ENCODE results near the gene PLEKHM1. TPM values are rescaled to one million over a fixed set of nuclear protein-coding genes. Genes with fewer than 3 reads are reported as not detected.

Gene PLEKHM1
- total RNA-seq, 1 donor from 2014 or later, result 41.7 TPM

GRCh38 chr17:45398800-45399199 is 91.7 kb downstream of the PLEKHM1 start:
- no peak for DNase-seq (ENCODE audit: extremely low spot score, unreplicated experiment)

GRCh38 chr17:45397796-45398195 is 92.7 kb downstream of the PLEKHM1 start:
- Mint-ChIP-seq H3K4me3 (ENCODE audit: unreplicated experiment) (no peak overlapping the region), H3K27ac (ENCODE audit: unreplicated experiment) (no peak overlapping the region), H3K27me3 (ENCODE audit: unreplicated experiment) (peaks cover 10% of the 10 kb centered on the region), H3K4me1 (ENCODE audit: unreplicated experiment) (peaks cover 3% of the 10 kb centered on the region), H3K9me3 (ENCODE audit: unreplicated experiment) (no peaks in the 10 kb centered on the region), H3K36me3 (ENCODE audit: unreplicated experiment) (no peaks in the 10 kb centered on the region)
- TF ChIP-seq CTCF (IDR thresholded peaks at IDR 0.05), result no peak
- no peak for DNase-seq (ENCODE audit: extremely low spot score, unreplicated experiment)

More at GRCh38 chr17:45398800-45399199, 91.7 kb downstream of the PLEKHM1 start:
- peaks cover 10% of the 10 kb centered on the region for H3K27me3 Mint-ChIP-seq (ENCODE audit: unreplicated experiment)
- no peak overlapping the region for H3K4me3 Mint-ChIP-seq (ENCODE audit: unreplicated experiment)
- no peaks in the 10 kb centered on the region for H3K9me3 Mint-ChIP-seq (ENCODE audit: unreplicated experiment)
- TF ChIP-seq CTCF (IDR thresholded peaks at IDR 0.05), result no peak
- no peak overlapping the region for H3K27ac Mint-ChIP-seq (ENCODE audit: unreplicated experiment)
- no peaks in the 10 kb centered on the region for H3K36me3 Mint-ChIP-seq (ENCODE audit: unreplicated experiment)
- H3K4me1 Mint-ChIP-seq (ENCODE audit: unreplicated experiment), result peaks cover 3% of the 10 kb centered on the region

- Mint-ChIP-seq H3K36me3 (ENCODE audit: unreplicated experiment) (no peaks in the 10 kb centered on the region), H3K27me3 (ENCODE audit: unreplicated experiment) (peaks cover 9% of the 10 kb centered on the region), H3K4me3 (ENCODE audit: unreplicated experiment) (no peak overlapping the region), H3K9me3 (ENCODE audit: unreplicated experiment) (no peaks in the 10 kb centered on the region), H3K4me1 (ENCODE audit: unreplicated experiment) (peaks cover 3% of the 10 kb centered on the region), H3K27ac (ENCODE audit: unreplicated experiment) (no peak overlapping the region)
- DNase-seq (ENCODE audit: extremely low spot score, unreplicated experiment), result no peak
- no peak for TF ChIP-seq CTCF (IDR thresholded peaks at IDR 0.05)
Measured at GRCh38 chr17:45396496-45397205, 93.9 kb downstream of the PLEKHM1 start.

GRCh38 chr17:45395569-45396415 is 94.7 kb downstream of the PLEKHM1 start:
- no peak overlapping the region for H3K27ac Mint-ChIP-seq (ENCODE audit: unreplicated experiment)
- no peak for TF ChIP-seq CTCF (IDR thresholded peaks at IDR 0.05)
- no peak overlapping the region for H3K4me3 Mint-ChIP-seq (ENCODE audit: unreplicated experiment)
- no peak for DNase-seq (ENCODE audit: extremely low spot score, unreplicated experiment)
- H3K9me3 Mint-ChIP-seq (ENCODE audit: unreplicated experiment), result no peaks in the 10 kb centered on the region
- peaks cover 5% of the 10 kb centered on the region for H3K27me3 Mint-ChIP-seq (ENCODE audit: unreplicated experiment)
- no peaks in the 10 kb centered on the region for H3K36me3 Mint-ChIP-seq (ENCODE audit: unreplicated experiment)
- H3K4me1 Mint-ChIP-seq (ENCODE audit: unreplicated experiment), result peaks cover 3% of the 10 kb centered on the region
